Ovary (tissue), 9 donors: ENCODE measurements around the gene BBX. TPM values are rescaled to one million over a fixed set of nuclear protein-coding genes. Genes with fewer than 3 reads are reported as not detected.

Source experiments
- DNase-seq, 5 donors: peaks; one replicate each; pipeline ENCODE4 v3.0.0-alpha.2; 2019 to 2020
- H3K27ac ChIP-seq, 2 donors: fragments of 200-600 bp; one replicate each; pipeline versions ENCODE4 v1.5.1 to v1.8.0; 2019 to 2022
- H3K27me3 ChIP-seq: fragments of 200-600 bp; one replicate; pipeline ENCODE4 v1.8.0; 2022
- H3K36me3 ChIP-seq: fragments of 200-600 bp; sonication (generic); one replicate; pipeline ENCODE4 v1.5.1; 2019
- H3K4me1 ChIP-seq: one replicate; pipeline ENCODE4 v1.8.1; 2013; ENCODE audit warnings: mild to moderate bottlenecking, moderate library complexity; ENCODE audit not compliant: insufficient read depth
- H3K4me3 ChIP-seq: fragments of 200-600 bp; sonication (generic); one replicate; pipeline ENCODE4 v1.5.1; 2017
- H3K9me3 ChIP-seq, 2 donors: fragments of 200-600 bp in 1 of 2; sonication (generic) in 1 of 2; one replicate each; pipeline versions ENCODE4 v1.5.1 to v1.8.1; 2013 to 2019; ENCODE audit warnings: mild to moderate bottlenecking in 1 of 2, moderate library complexity in 1 of 2
- CTCF ChIP-seq, 3 donors: fragments of 450-650 bp in 2 of 3; fragments of 200-600 bp in 1 of 3; IDR thresholded peaks; one replicate each; pipeline versions ENCODE4 v1.5.1 to v1.8.0; 2016 to 2022; ENCODE audit warnings: antibody characterized with exemption in 3 of 3, mild to moderate bottlenecking in 1 of 3
- EP300 ChIP-seq: sonication (generic); formaldehyde crosslinking; IDR thresholded peaks from one replicate; pipeline ENCODE4 v1.6.1; 2017; ENCODE audit warnings: antibody characterized with exemption
- POLR2A ChIP-seq: fragments of 450-650 bp; IDR thresholded peaks from one replicate; pipeline ENCODE4 v1.6.1; 2017; ENCODE audit warnings: antibody characterized with exemption, mild to moderate bottlenecking, moderate library complexity
- WGBS, 3 donors: extraction: QIAGEN DNeasy Blood & Tissue Kit in 1 of 3; methylation state at CpG; one replicate each; pipeline versions ENCODE4 v1.1.5 to v1.1.7; 2013 to 2017; 5-methylcytosine and 5-hydroxymethylcytosine counted together
- intact Hi-C, 4 donors: fragments of 100-400 bp; cut with DNase I; formaldehyde crosslinking; loops; one replicate each; pipeline versions ENCODE4 v1.11.0 to v1.15.1; 2022 to 2023
- polyA plus RNA-seq, 2 donors: library from polyadenylated mRNA; stranded (reverse); fragments of 200-250 nt in 1 of 2; fragments of 350-450 nt in 1 of 2; fragmentation: Illumina TruSeq in 1 of 2; extraction: RNeasy Lipid Tissue Mini Kit (QIAGEN cat#74804) in 1 of 2; gene quantifications; one replicate each; pipeline ENCODE4 v1.2.3, GENCODE V29; 2013 to 2014
- total RNA-seq, 7 donors: library from RNA; depleted of rRNA in 2 of 7; stranded (reverse); fragments of >200 nt in 2 of 7; fragmentation: NEBNext Ultra II Directional in 3 of 7; extraction: Animal tissue kit (Norgen Biotek cat#: 25700) in 3 of 7; gene quantifications; one replicate each; pipeline versions ENCODE4 v1.1.0 to v1.2.4, GENCODE V29; 2016 to 2023
- donor health status: DM: no; HTN: no; CAD: no; lungs with moderate emphysema.
- donor health status: DM: no; HTN: no; CAD: no.
- donor health status: Bipolar disorder and iron deficiency.
- donor health status: DM: yes; HTN: yes; CAD: no.
- donor health status: DM: no; HTN: no; CAD: no.
- donor health status: DM: yes; HTN: yes; CAD: no.

BBX gene
- total and polyA plus RNA-seq, 9 donors: 15.8 to 114 (median 86.3) TPM

- DNase-seq: no peak
- WGBS, 3 donors: 14 to 50% (median 23%) methylated on average over 4 of the region's 4 CpGs
- no peak overlapping the region for H3K4me3 ChIP-seq
Observed at GRCh38 chr3:107824822-107825371, 302.1 kb downstream of the BBX start.

GRCh38 chr3:107825556-107825955 is 302.8 kb downstream of the BBX start:
- no peaks in the 10 kb centered on the region for H3K27me3 ChIP-seq
- TF ChIP-seq EP300 (no peak), CTCF (IDR thresholded peaks at IDR 0.05) (no peak), POLR2A (no peak)
- no peak overlapping the region for H3K27ac ChIP-seq
- H3K9me3 ChIP-seq: no peaks in the 10 kb centered on the region
- H3K36me3 ChIP-seq: no peaks in the 10 kb centered on the region
- H3K4me3 ChIP-seq: no peak overlapping the region
- peaks cover 16% of the 10 kb centered on the region for H3K4me1 ChIP-seq
- intact Hi-C loops: no loop called here
- 77 to 83% (median 81%) methylated on average over 5 of the region's 5 CpGs for WGBS, 3 donors
- no peak for DNase-seq

More at GRCh38 chr3:107824822-107825371, 302.1 kb downstream of the BBX start:
- Histone ChIP-seq H3K36me3 (no peaks in the 10 kb centered on the region), H3K9me3 (no peaks in the 10 kb centered on the region), H3K4me1 (peaks cover 16% of the 10 kb centered on the region), H3K27ac (no peak overlapping the region), H3K27me3 (no peaks in the 10 kb centered on the region)
- TF ChIP-seq EP300 (no peak), POLR2A (no peak), CTCF (IDR thresholded peaks at IDR 0.05) (no peak)
- intact Hi-C loops: no loop called here

GRCh38 chr3:107826727-107827126 is 304.0 kb downstream of the BBX start:
- Histone ChIP-seq H3K27ac (no peak overlapping the region), H3K4me1 (peaks cover 16% of the 10 kb centered on the region), H3K36me3 (no peaks in the 10 kb centered on the region), H3K27me3 (no peaks in the 10 kb centered on the region), H3K9me3 (no peaks in the 10 kb centered on the region), H3K4me3 (no peak overlapping the region)
- no peak for TF ChIP-seq CTCF (IDR thresholded peaks at IDR 0.05)
- no peak for TF ChIP-seq POLR2A
- no peak for TF ChIP-seq EP300
- intact Hi-C loops: no loop called here
- WGBS, 3 donors: 80 to 95% (median 93%) methylated on average over 9 of the region's 9 CpGs
- DNase-seq: no peak

- Histone ChIP-seq H3K27ac (no peak overlapping the region), H3K9me3 (no peaks in the 10 kb centered on the region), H3K27me3 (no peaks in the 10 kb centered on the region), H3K36me3 (no peaks in the 10 kb centered on the region), H3K4me1 (peaks cover 12% of the 10 kb centered on the region), H3K4me3 (no peak overlapping the region)
- intact Hi-C loops: no loop called here
- TF ChIP-seq CTCF (IDR thresholded peaks at IDR 0.05) (no peak), POLR2A (no peak), EP300 (no peak)
- no peak for DNase-seq
- WGBS, 3 donors: 94 to 100% (median 99%) methylated on average over 4 of the region's 4 CpGs
Observed at GRCh38 chr3:107829185-107829584, 306.4 kb downstream of the BBX start.
